DOHH2 (cell line): ENCODE data around the gene DYTN.

Source experiments
- H3F3A ChIP-seq: fragments of 200-600 bp; sonication (generic), shearing (Covaris generic); 2 replicates; pipeline ENCODE4 v1.6.0; 2016; ENCODE audit warnings: antibody characterized with exemption, mild to moderate bottlenecking; ENCODE audit not compliant: control insufficient read depth, insufficient read depth
- H3K27ac ChIP-seq: fragments of 200-600 bp; sonication (generic); 2 replicates; pipeline ENCODE4 v1.5.1; 2014; ENCODE audit warnings: low read depth, mild to moderate bottlenecking, low read length, moderate library complexity
- H3K27me3 ChIP-seq: fragments of 200-600 bp; sonication (generic); 2 replicates; pipeline ENCODE4 v1.6.1; 2014; ENCODE audit warnings: mild to moderate bottlenecking, low read length, mixed read lengths; ENCODE audit not compliant: control insufficient read depth
- H3K36me3 ChIP-seq: fragments of 200-600 bp; sonication (generic); 2 replicates; pipeline ENCODE4 v1.6.1; 2014; ENCODE audit warnings: mild to moderate bottlenecking, low read length, moderate library complexity, mixed read lengths; ENCODE audit not compliant: control insufficient read depth
- H3K4me1 ChIP-seq: fragments of 200-600 bp; sonication (generic); 2 replicates; pipeline ENCODE4 v1.6.1; 2014; ENCODE audit warnings: mild to moderate bottlenecking, low read length, mixed read lengths; ENCODE audit not compliant: control insufficient read depth
- H3K4me2 ChIP-seq: fragments of 200-600 bp; sonication (generic); 2 replicates; pipeline ENCODE4 v1.6.0; 2014; ENCODE audit warnings: mild to moderate bottlenecking, low read length, moderate library complexity
- H3K4me3 ChIP-seq: fragments of 200-600 bp; sonication (generic); 2 replicates; pipeline ENCODE4 v1.5.1; 2014; ENCODE audit warnings: mild to moderate bottlenecking, low read length, mixed read lengths
- H3K79me2 ChIP-seq: fragments of 200-600 bp; sonication (generic); 2 replicates; pipeline ENCODE4 v1.6.1; 2014; ENCODE audit warnings: mild to moderate bottlenecking, low read length, mixed read lengths; ENCODE audit not compliant: control insufficient read depth
- H3K9me2 ChIP-seq: fragments of 200-600 bp; sonication (generic); replicated peaks from 2 replicates; pipeline ENCODE4 v1.6.1; 2014; ENCODE audit warnings: mild to moderate bottlenecking, low read length, mixed read lengths; ENCODE audit not compliant: control insufficient read depth
- H3K9me3 ChIP-seq: fragments of 200-600 bp; sonication (generic); 2 replicates; pipeline ENCODE4 v1.6.1; 2014; ENCODE audit warnings: antibody characterized with exemption, low read length, mixed read lengths; ENCODE audit not compliant: control insufficient read depth, insufficient read depth
- H4K20me1 ChIP-seq: fragments of 200-600 bp; sonication (generic); 2 replicates; pipeline ENCODE4 v1.6.0; 2014; ENCODE audit warnings: low read depth, mild to moderate bottlenecking, antibody characterized with exemption, low read length, moderate library complexity; ENCODE audit not compliant: control insufficient read depth, insufficient read depth
- CTCF ChIP-seq: fragments of 200-600 bp; sonication (generic); IDR thresholded peaks from one replicate; pipeline ENCODE4 v1.5.1; 2014; ENCODE audit warnings: antibody characterized with exemption, mild to moderate bottlenecking, low read depth, low read length; ENCODE audit not compliant: poor library complexity, severe bottlenecking
- EZH2phosphoT487 ChIP-seq: fragments of 200-600 bp; sonication (generic); IDR thresholded peaks from 2 replicates; pipeline ENCODE4 v1.6.1; 2017; ENCODE audit warnings: borderline replicate concordance, mild to moderate bottlenecking, antibody characterized with exemption, low read length, moderate library complexity, mixed read lengths

DYTN gene

DNA sequence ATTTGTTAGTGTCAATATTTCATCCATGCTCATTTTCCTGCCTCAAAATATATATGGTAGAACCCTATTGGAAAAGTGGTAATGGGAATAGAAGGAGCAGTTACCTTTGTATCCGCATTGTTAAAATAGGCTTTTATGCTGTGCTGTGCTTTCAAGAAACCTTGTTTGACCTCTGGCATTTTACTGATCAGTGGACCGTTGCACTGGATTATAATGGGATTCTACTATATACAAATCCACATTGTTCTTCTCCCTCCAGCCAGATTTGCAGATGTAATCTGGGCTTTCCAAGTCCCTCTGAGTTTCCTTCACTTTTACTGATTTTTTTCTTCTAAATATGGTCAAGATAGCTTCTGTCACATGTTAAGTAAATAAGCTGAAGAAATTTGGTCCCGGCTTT lies 99.2 kb downstream of the DYTN start:
- no peak overlapping the region for H3K4me2 ChIP-seq
- H3K9me2 ChIP-seq, result no peaks in the 10 kb centered on the region
- H4K20me1 ChIP-seq, result no peaks in the 10 kb centered on the region
- H3F3A ChIP-seq, result no peaks in the 10 kb centered on the region
- no peaks in the 10 kb centered on the region for H3K4me1 ChIP-seq
- H3K9me3 ChIP-seq, result no peaks in the 10 kb centered on the region
- no peak overlapping the region for H3K27ac ChIP-seq
- TF ChIP-seq CTCF (no peak), EZH2phosphoT487 (no peak)
- no peaks in the 10 kb centered on the region for H3K27me3 ChIP-seq
- H3K4me3 ChIP-seq, result no peak overlapping the region
- H3K36me3 ChIP-seq, result no peaks in the 10 kb centered on the region
- no peaks in the 10 kb centered on the region for H3K79me2 ChIP-seq

- Histone ChIP-seq H3K4me2 (no peak overlapping the region), H3K27me3 (no peaks in the 10 kb centered on the region), H3K9me2 (no peaks in the 10 kb centered on the region), H3K4me1 (no peaks in the 10 kb centered on the region), H3K9me3 (no peaks in the 10 kb centered on the region), H4K20me1 (no peaks in the 10 kb centered on the region), H3K4me3 (no peak overlapping the region), H3F3A (no peaks in the 10 kb centered on the region), H3K36me3 (no peaks in the 10 kb centered on the region), H3K27ac (no peak overlapping the region), H3K79me2 (no peaks in the 10 kb centered on the region)
- TF ChIP-seq EZH2phosphoT487 (no peak), CTCF (no peak)
These were observed 102.0 kb downstream of the DYTN start for GRCh38 chr2:206616151-206616550.

DNA sequence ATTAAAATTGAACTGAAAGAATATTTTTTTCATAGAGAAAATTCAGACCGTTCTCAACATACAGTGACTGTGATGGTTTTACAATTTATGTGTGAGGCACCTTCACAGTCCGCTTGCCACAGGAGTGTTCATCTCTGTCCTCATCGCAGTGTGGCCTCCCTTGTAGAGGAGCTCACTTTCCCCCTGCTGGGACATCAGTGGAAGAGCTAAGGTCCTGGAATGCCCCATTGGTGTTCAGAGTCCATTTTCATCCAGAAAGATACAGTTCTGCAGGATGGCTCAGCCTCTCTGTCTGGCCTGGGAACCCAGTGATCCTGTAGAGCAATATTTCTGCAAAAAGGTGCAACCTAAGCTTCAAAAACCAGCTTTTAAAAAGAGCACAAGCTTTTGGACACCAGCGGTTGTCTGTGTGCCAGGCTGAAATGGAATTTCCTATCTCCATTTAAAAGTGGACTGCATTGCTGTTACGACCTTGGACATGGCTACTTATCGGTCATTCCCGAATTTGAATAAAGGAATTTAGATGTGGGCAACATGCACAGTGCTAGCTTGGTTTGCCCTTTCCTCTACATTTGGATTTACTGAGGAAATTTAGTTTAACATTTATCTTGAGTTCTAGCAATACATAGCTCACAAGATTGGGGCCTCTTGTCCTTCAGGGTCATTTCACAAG lies 102.6 kb downstream of the DYTN start:
- Histone ChIP-seq H3K4me1 (no peaks in the 10 kb centered on the region), H3K4me2 (no peak overlapping the region)

More for the DNA sequence above, 102.6 kb downstream of the DYTN start:
- Histone ChIP-seq H4K20me1 (no peaks in the 10 kb centered on the region), H3K27me3 (no peaks in the 10 kb centered on the region), H3K27ac (no peak overlapping the region), H3K79me2 (no peaks in the 10 kb centered on the region), H3F3A (no peaks in the 10 kb centered on the region), H3K36me3 (no peaks in the 10 kb centered on the region), H3K9me3 (no peaks in the 10 kb centered on the region), H3K9me2 (no peaks in the 10 kb centered on the region), H3K4me3 (no peak overlapping the region)
- TF ChIP-seq EZH2phosphoT487 (no peak), CTCF (no peak)
